Vein endothelial cell (primary cell): Measurements from ENCODE around the gene UBE2Q2. TPM values are rescaled to one million over a fixed set of nuclear protein-coding genes. Genes with fewer than 3 reads are reported as not detected.

Source experiments
- small RNA-seq: library from RNA; depleted of rRNA; stranded (forward); fragments of <200 nt; gene quantifications from one replicate; pipeline ENCODE3, GENCODE V24; 2012
- total RNA-seq: library from RNA; depleted of rRNA; stranded (reverse); fragments of >200 nt; gene quantifications from 2 replicates; pipeline ENCODE4 v1.2.3, GENCODE V29; 2012

The UBE2Q2 gene
- 50.0 and 51.1 TPM in 2 replicates for total RNA-seq

GRCh38 chr15:75842722-75843677 lies at the start of gene UBE2Q2:
UBE2Q2 (plus strand) TSS chr15:75843447; CDS start chr15:75843667, 220 bp downstream.

GRCh38 chr15:75903331-75904239 lies 60.3 kb downstream of the UBE2Q2 start, which contains the start of gene FBXO22:
FBXO22 (plus strand) TSS chr15:75903878; CDS start chr15:75903964, 86 bp downstream.

Small RNAs within 50 kb of the gene (small RNA-seq; reads per million reads assigned to genes)
- 0.08 reads per million for gene RN7SL510P

Other genes starting within 250 kb of the UBE2Q2 start
- 17.3 and 20.6 TPM in 2 replicates for gene SNUPN, start 217.7 kb upstream of the UBE2Q2 start, total RNA-seq
- 64.3 and 94.0 TPM in 2 replicates for gene IMP3, start 203.2 kb upstream of the UBE2Q2 start, total RNA-seq
- 12.4 and 18.9 TPM in 2 replicates for gene SNX33, start 195.5 kb upstream of the UBE2Q2 start, total RNA-seq
- 0.19 and 0.33 TPM in 2 replicates for gene CSPG4, start 130.6 kb upstream of the UBE2Q2 start, total RNA-seq
- 35.3 and 43.6 TPM in 2 replicates for gene FBXO22, start 60.4 kb downstream of the UBE2Q2 start, total RNA-seq
- gene NRG4, start 169.0 kb downstream of the UBE2Q2 start, total RNA-seq = not detected in 2 replicates
- gene TMEM266, start 216.5 kb downstream of the UBE2Q2 start, total RNA-seq = under 0.01 TPM in 1 of 2 replicates, not detected in the other